H1 (cell line): ENCODE data around the gene ZNF747.

Source experiments
- ASH2L ChIP-seq: fragments of 200-600, 300-600 bp; sonication (generic); IDR thresholded peaks from one replicate; pipeline ENCODE4 v1.7.1; 2017; ENCODE audit warnings: low read length
- CBX8 ChIP-seq: fragments of 300-800, 300-1000 bp; sonication (generic); IDR thresholded peaks from 2 replicates; pipeline ENCODE4 v1.7.1; 2016; ENCODE audit warnings: low read depth, low read length, borderline replicate concordance
- CHD1 ChIP-seq: IDR thresholded peaks from 2 replicates; pipeline ENCODE4 v1.6.1; 2012; ENCODE audit warnings: low read depth, low read length, improper control_type of control experiment
- NRF1 ChIP-seq: IDR thresholded peaks from 2 replicates; pipeline ENCODE4 v1.6.1; 2011; ENCODE audit warnings: mild to moderate bottlenecking, low read depth, low read length, improper control_type of control experiment
- POLR2AphosphoS5 ChIP-seq: IDR thresholded peaks from 2 replicates; pipeline ENCODE4 v1.6.1; 2011; ENCODE audit warnings: low read depth, low read length
- SIN3A ChIP-seq, 2 experiments: IDR thresholded peaks in 1 of 2; conservative IDR thresholded peaks in 1 of 2; 2 replicates each; pipeline ENCODE4 v1.6.1; 2011 to 2012; ENCODE audit warnings: low read length in 2 of 2, improper control_type of control experiment in 1 of 2, low read depth in 1 of 2, mild to moderate bottlenecking in 1 of 2
- YY1 ChIP-seq: IDR thresholded peaks from 2 replicates; pipeline ENCODE4 v1.6.1; 2011; ENCODE audit warnings: low read depth, mild to moderate bottlenecking, low read length
- TF ChIP-seq, protein P1 (sequence below), 3 experiments: IDR thresholded peaks; 1 replicate in 2 of 3; 2 replicates in 1 of 3; pipeline versions ENCODE4 v1.5.1 to v1.6.1; 2011; ENCODE audit warnings: low read length in 3 of 3, mild to moderate bottlenecking in 3 of 3, inconsistent platforms in 2 of 3, low read depth in 1 of 3, moderate library complexity in 1 of 3; ENCODE audit not compliant: insufficient read depth in 1 of 3; ENCODE audit errors: control extremely low read depth in 1 of 3
- TF ChIP-seq, protein P2 (sequence below): IDR thresholded peaks from 2 replicates; pipeline ENCODE4 v1.6.1; 2012; ENCODE audit warnings: low read length, inconsistent platforms

DNA sequence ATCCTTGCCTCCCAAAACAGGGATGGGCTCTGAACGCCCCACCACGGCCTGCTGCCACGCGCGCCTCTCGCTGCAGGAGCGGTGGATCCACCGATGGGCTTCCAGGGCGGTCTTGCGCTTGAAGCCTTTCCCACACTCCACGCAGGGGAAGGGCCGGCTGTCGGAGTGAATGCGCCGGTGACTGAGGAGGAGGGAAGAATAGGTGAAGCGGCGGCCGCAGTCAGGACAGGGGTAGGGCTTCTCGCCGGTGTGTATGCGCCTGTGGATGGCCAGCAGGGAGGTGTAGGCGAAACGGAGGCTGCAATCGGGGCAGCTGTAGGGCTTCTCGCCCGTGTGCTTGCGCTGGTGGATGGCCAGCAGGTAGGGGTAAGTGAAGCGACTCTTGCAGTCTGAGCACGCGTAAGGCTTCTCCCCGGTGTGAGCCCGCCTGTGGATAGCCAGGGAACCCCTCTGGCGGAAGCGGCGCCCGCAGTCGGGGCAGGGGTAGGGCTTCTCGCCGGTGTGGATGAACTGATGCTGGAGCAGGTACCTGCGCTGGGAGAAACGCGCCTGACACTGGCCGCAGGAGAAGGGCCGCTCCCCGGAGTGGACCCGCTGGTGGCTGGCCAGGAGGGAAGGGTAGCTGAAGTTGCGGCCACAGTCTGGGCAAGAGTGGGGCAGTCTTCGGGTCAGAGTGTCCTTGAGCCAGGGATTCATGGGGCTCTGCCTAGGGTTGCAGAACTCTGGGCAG is 48.1 kb upstream of the ZNF747 start:
- TF ChIP-seq POLR2AphosphoS5 = no peak
- no peak for TF ChIP-seq CBX8
- TF ChIP-seq, protein P1, sequence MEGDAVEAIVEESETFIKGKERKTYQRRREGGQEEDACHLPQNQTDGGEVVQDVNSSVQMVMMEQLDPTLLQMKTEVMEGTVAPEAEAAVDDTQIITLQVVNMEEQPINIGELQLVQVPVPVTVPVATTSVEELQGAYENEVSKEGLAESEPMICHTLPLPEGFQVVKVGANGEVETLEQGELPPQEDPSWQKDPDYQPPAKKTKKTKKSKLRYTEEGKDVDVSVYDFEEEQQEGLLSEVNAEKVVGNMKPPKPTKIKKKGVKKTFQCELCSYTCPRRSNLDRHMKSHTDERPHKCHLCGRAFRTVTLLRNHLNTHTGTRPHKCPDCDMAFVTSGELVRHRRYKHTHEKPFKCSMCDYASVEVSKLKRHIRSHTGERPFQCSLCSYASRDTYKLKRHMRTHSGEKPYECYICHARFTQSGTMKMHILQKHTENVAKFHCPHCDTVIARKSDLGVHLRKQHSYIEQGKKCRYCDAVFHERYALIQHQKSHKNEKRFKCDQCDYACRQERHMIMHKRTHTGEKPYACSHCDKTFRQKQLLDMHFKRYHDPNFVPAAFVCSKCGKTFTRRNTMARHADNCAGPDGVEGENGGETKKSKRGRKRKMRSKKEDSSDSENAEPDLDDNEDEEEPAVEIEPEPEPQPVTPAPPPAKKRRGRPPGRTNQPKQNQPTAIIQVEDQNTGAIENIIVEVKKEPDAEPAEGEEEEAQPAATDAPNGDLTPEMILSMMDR (IDR thresholded peaks at IDR 0.05; ENCODE audit: control extremely low read depth in 1 of 3, insufficient read depth in 1 of 3, low read depth in 1 of 3, low read length in 3 of 3) = no peak
- no peak for TF ChIP-seq ASH2L
- no peak for TF ChIP-seq SIN3A (conservative IDR thresholded peaks at IDR 0.05 in 1 of 2, IDR thresholded peaks at IDR 0.05 in 1 of 2; ENCODE audit: low read depth in 1 of 2, low read length in 2 of 2)
- TF ChIP-seq CHD1 = no peak
- TF ChIP-seq NRF1 = no peak
- TF ChIP-seq, protein P2, sequence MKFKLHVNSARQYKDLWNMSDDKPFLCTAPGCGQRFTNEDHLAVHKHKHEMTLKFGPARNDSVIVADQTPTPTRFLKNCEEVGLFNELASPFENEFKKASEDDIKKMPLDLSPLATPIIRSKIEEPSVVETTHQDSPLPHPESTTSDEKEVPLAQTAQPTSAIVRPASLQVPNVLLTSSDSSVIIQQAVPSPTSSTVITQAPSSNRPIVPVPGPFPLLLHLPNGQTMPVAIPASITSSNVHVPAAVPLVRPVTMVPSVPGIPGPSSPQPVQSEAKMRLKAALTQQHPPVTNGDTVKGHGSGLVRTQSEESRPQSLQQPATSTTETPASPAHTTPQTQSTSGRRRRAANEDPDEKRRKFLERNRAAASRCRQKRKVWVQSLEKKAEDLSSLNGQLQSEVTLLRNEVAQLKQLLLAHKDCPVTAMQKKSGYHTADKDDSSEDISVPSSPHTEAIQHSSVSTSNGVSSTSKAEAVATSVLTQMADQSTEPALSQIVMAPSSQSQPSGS = no peak
- TF ChIP-seq YY1 = no peak
